Measurements from ENCODE around the gene UBE2I.

UBE2I gene

DNA sequence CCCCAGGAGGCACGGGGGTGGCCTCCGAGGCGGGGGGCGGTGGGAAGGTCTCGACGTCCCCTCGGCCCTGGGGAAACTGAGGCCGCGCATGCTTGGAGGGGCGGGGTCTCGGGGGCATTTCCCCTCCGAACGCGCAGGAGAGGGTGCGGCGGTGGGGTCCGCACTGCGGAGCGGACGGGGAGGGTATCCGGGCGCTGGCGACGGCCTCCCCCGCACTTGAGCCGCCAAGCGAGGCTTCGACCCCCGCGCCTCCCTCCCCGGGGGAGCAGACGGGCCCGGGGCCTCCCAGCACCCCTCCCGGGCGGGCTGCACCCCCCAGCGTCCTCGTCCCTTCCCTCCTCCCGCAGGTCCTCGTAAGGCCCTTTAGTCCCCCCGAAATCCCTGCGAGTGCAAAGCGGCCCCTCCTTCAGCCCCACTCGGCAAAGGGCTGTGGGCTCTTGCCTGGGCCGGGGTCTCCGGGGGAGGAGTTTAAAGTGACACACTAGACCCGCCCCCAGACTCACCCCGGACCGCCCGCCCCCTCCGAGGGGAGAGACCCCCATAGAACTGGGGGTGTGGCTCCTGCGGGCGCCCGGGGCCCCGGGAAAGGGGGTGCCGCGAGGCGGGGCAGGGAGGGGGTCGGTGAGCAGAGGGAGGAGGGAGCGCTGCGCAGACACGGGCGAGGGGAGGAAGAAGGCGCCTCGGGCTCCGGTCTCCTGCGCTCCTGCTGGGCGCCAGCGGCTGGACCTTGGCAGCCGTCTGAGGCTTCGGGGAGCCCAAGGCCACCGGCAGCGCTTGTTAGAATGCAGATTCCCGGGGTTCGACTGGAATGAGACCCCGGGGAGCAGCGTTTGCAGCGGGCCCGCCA lies 24.6 kb downstream of the UBE2I start:
- Histone ChIP-seq H3K4me2 (ENCODE audit: low read depth, low read length) (peak overlapping the region; percentile 24; the same call in 1 of the 2 replicates), H3K9me3 (replicated peaks; ENCODE audit: insufficient read depth, low read length) (no peaks in the 10 kb centered on the region), H3K9ac (ENCODE audit: low read length) (no peak overlapping the region), H3K27ac (ENCODE audit: low read length) (no peak overlapping the region), H3K4me3 (ENCODE audit: low read length) (no peak overlapping the region; the same call in 1 of the 2 replicates), H2AFZ (ENCODE audit: low read length) (no peak overlapping the region), H3K36me3 (replicated peaks; ENCODE audit: insufficient read depth, low read length) (no peaks in the 10 kb centered on the region), H3F3A (ENCODE audit: insufficient read depth, low read length) (no peaks in the 10 kb centered on the region), H3K27me3 (replicated peaks; ENCODE audit: insufficient read depth, low read length) (peaks cover 61% of the 10 kb centered on the region), H3K9me2 (replicated peaks; ENCODE audit: insufficient read depth, low read length) (no peaks in the 10 kb centered on the region), H4K20me1 (ENCODE audit: insufficient read depth, low read length) (no peaks in the 10 kb centered on the region), H3K79me2 (ENCODE audit: low read length) (no peaks in the 10 kb centered on the region), H3K4me1 (ENCODE audit: low read length) (peaks cover 18% of the 10 kb centered on the region)
- DNase-seq, result no peak
- TF ChIP-seq EZH2 (optimal IDR thresholded peaks at IDR 0.05; ENCODE audit: low read depth, low read length) (peak; percentile 50), CTCF (IDR thresholded peaks at IDR 0.05; ENCODE audit: low read length) (no peak)

DNA sequence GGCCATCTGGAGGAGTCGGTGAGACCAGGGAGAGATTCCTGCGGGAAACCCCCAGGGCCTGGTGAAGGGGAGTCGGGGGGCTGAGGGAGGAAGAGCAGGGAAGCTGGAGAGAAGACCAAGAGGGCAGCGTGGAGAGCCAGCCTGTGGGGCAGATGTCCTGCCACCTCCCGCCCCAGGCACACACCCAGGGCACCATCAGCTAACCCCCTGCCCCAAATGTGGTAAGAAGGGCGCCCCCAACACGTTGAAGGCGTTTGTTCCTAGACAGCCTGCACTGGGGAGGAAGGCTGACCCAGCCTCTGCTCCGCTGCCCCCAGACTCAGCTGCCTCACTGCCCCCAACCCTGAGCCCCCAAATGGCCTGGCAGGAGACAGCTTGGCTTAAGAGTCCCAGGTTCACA lies 25.3 kb downstream of the UBE2I start:
- H4K20me1 ChIP-seq (ENCODE audit: insufficient read depth, low read length), result no peaks in the 10 kb centered on the region
- no peaks in the 10 kb centered on the region for H3F3A ChIP-seq (ENCODE audit: insufficient read depth, low read length)
- peaks cover 63% of the 10 kb centered on the region for H3K27me3 ChIP-seq (replicated peaks; ENCODE audit: insufficient read depth, low read length)
- H3K9me2 ChIP-seq (replicated peaks; ENCODE audit: insufficient read depth, low read length), result no peaks in the 10 kb centered on the region
- H3K4me1 ChIP-seq (ENCODE audit: low read length), result peaks cover 18% of the 10 kb centered on the region
- H3K4me3 ChIP-seq (ENCODE audit: low read length), result no peak overlapping the region
- TF ChIP-seq CTCF (IDR thresholded peaks at IDR 0.05; ENCODE audit: low read length) (no peak), EZH2phosphoT487 (IDR thresholded peaks at IDR 0.05; ENCODE audit: low read length) (no peak), EZH2 (optimal IDR thresholded peaks at IDR 0.05; ENCODE audit: low read depth, low read length) (no peak)
- H3K9ac ChIP-seq (ENCODE audit: low read length), result no peak overlapping the region
- no peaks in the 10 kb centered on the region for H3K36me3 ChIP-seq (replicated peaks; ENCODE audit: insufficient read depth, low read length)
- no peak overlapping the region for H3K4me2 ChIP-seq (ENCODE audit: low read depth, low read length)
- H3K9me3 ChIP-seq (replicated peaks; ENCODE audit: insufficient read depth, low read length), result no peaks in the 10 kb centered on the region
- no peak overlapping the region for H3K27ac ChIP-seq (ENCODE audit: low read length)
- no peaks in the 10 kb centered on the region for H3K79me2 ChIP-seq (ENCODE audit: low read length)
- DNase-seq, result no peak
- H2AFZ ChIP-seq (ENCODE audit: low read length), result no peak overlapping the region

- H3K36me3 ChIP-seq (replicated peaks; ENCODE audit: insufficient read depth, low read length), result no peaks in the 10 kb centered on the region
- H3K9ac ChIP-seq (ENCODE audit: low read length), result no peak overlapping the region
- H4K20me1 ChIP-seq (ENCODE audit: insufficient read depth, low read length), result no peaks in the 10 kb centered on the region
- H3K9me2 ChIP-seq (replicated peaks; ENCODE audit: insufficient read depth, low read length), result no peaks in the 10 kb centered on the region
- H3K4me3 ChIP-seq (ENCODE audit: low read length), result no peak overlapping the region
- peaks cover 63% of the 10 kb centered on the region for H3K27me3 ChIP-seq (replicated peaks; ENCODE audit: insufficient read depth, low read length)
- H3K27ac ChIP-seq (ENCODE audit: low read length), result no peak overlapping the region
- TF ChIP-seq EZH2phosphoT487 (IDR thresholded peaks at IDR 0.05; ENCODE audit: low read length), result no peak
- TF ChIP-seq CTCF (IDR thresholded peaks at IDR 0.05; ENCODE audit: low read length), result no peak
- TF ChIP-seq EZH2 (optimal IDR thresholded peaks at IDR 0.05; ENCODE audit: low read depth, low read length), result no peak
- H3K4me2 ChIP-seq (ENCODE audit: low read depth, low read length), result no peak overlapping the region
- H3K9me3 ChIP-seq (replicated peaks; ENCODE audit: insufficient read depth, low read length), result no peaks in the 10 kb centered on the region
- DNase-seq, result no peak
- H2AFZ ChIP-seq (ENCODE audit: low read length), result no peak overlapping the region
- no peaks in the 10 kb centered on the region for H3F3A ChIP-seq (ENCODE audit: insufficient read depth, low read length)
- no peaks in the 10 kb centered on the region for H3K79me2 ChIP-seq (ENCODE audit: low read length)
- peaks cover 18% of the 10 kb centered on the region for H3K4me1 ChIP-seq (ENCODE audit: low read length)
Observed at GRCh38 chr16:1335211-1335971, 26.0 kb downstream of the UBE2I start.
